Astrocyte (in vitro differentiated cells and primary cell): Measurements from ENCODE around the gene ADAT1. TPM values are rescaled to one million over a fixed set of nuclear protein-coding genes. Genes with fewer than 3 reads are reported as not detected.

Experiments used
- DNase-seq: peaks from one replicate; pipeline ENCODE4 v3.0.0-alpha.2; 2010; ENCODE audit warnings: low read depth
- FAIRE-seq: peaks from 2 replicates; lab custom pipeline; 2011; peaks lifted over from hg19 to GRCh38; lab: Jason Lieb, UNC
- H2AFZ ChIP-seq: 2 replicates; pipeline ENCODE4 v1.6.0; 2012; ENCODE audit warnings: low read depth, low read length, inconsistent platforms
- H3K27ac ChIP-seq: 2 replicates; pipeline ENCODE4 v1.5.1; 2011; ENCODE audit warnings: low read depth, low read length, inconsistent platforms
- H3K27me3 ChIP-seq: 2 replicates; pipeline ENCODE4 v1.6.0; 2011; ENCODE audit warnings: low read length, inconsistent platforms; ENCODE audit not compliant: insufficient read depth
- H3K36me3 ChIP-seq: 2 replicates; pipeline ENCODE4 v1.5.1; 2011; ENCODE audit warnings: low read length, inconsistent platforms; ENCODE audit not compliant: insufficient read depth
- H3K4me1 ChIP-seq: 2 replicates; pipeline ENCODE4 v1.5.1; 2011; ENCODE audit warnings: low read length, inconsistent platforms; ENCODE audit not compliant: insufficient read depth
- H3K4me2 ChIP-seq: 2 replicates; pipeline ENCODE4 v1.6.0; 2012; ENCODE audit warnings: low read length, inconsistent platforms
- H3K4me3 ChIP-seq: 2 replicates; pipeline ENCODE4 v1.5.1; 2011; ENCODE audit warnings: low read depth, mild to moderate bottlenecking, low read length, inconsistent platforms; ENCODE audit not compliant: insufficient read depth
- H3K79me2 ChIP-seq: 2 replicates; pipeline ENCODE4 v1.6.0; 2012; ENCODE audit warnings: mild to moderate bottlenecking, low read length, inconsistent platforms; ENCODE audit not compliant: insufficient read depth
- H3K9ac ChIP-seq: 2 replicates; pipeline ENCODE4 v1.6.0; 2012; ENCODE audit warnings: mild to moderate bottlenecking, low read length, inconsistent platforms
- H3K9me3 ChIP-seq: 2 replicates; pipeline ENCODE4 v1.5.1; 2012; ENCODE audit warnings: low read depth, mild to moderate bottlenecking, low read length, inconsistent platforms; ENCODE audit not compliant: insufficient read depth
- H4K20me1 ChIP-seq: 2 replicates; pipeline ENCODE4 v1.6.0; 2012; ENCODE audit warnings: low read length, inconsistent platforms; ENCODE audit not compliant: insufficient read depth
- H3K27ac Mint-ChIP-seq: one replicate; pipeline ENCODE4 v1.8.0; 2021; ENCODE audit warnings: mild to moderate bottlenecking, mixed read lengths; ENCODE audit not compliant: unreplicated experiment
- H3K27me3 Mint-ChIP-seq: one replicate; pipeline ENCODE4 v1.8.0; 2021; ENCODE audit warnings: low read depth, mixed read lengths; ENCODE audit not compliant: unreplicated experiment
- H3K36me3 Mint-ChIP-seq: one replicate; pipeline ENCODE4 v1.8.0; 2021; ENCODE audit warnings: low read depth, mixed read lengths; ENCODE audit not compliant: unreplicated experiment
- H3K4me1 Mint-ChIP-seq: one replicate; pipeline ENCODE4 v1.8.0; 2021; ENCODE audit warnings: low read depth, mixed read lengths; ENCODE audit not compliant: unreplicated experiment
- H3K4me3 Mint-ChIP-seq: one replicate; pipeline ENCODE4 v1.8.0; 2021; ENCODE audit warnings: mild to moderate bottlenecking, moderate library complexity, mixed read lengths; ENCODE audit not compliant: unreplicated experiment
- H3K9me3 Mint-ChIP-seq: one replicate; pipeline ENCODE4 v1.8.0; 2021; ENCODE audit warnings: mild to moderate bottlenecking, mixed read lengths; ENCODE audit not compliant: unreplicated experiment
- EZH2 ChIP-seq: IDR thresholded peaks from 2 replicates; pipeline ENCODE4 v1.6.1; 2012; ENCODE audit warnings: mild to moderate bottlenecking, low read length, inconsistent platforms; ENCODE audit not compliant: insufficient read depth
- total RNA-seq: library from RNA; stranded (reverse); gene quantifications from 2 replicates; pipeline ENCODE4 v1.2.1, GENCODE V29; 2021
- TF ChIP-seq, protein P1 (sequence below): IDR thresholded peaks from 2 replicates; pipeline ENCODE4 v1.5.1; 2011; ENCODE audit warnings: low read depth, mild to moderate bottlenecking, inconsistent platforms, low read length, moderate library complexity; ENCODE audit not compliant: insufficient read depth

Gene ADAT1
- total RNA-seq, 1 donor from 2014 or later, result 37.9 TPM

GRCh38 chr16:75590920-75591843 lies 31.9 kb downstream of the ADAT1 start:
- H3K9me3 Mint-ChIP-seq, result no peaks in the 10 kb centered on the region
- peak; percentile 93 for DNase-seq
- H3K27ac Mint-ChIP-seq, result peak overlapping the region; percentile 95
- H3K79me2 ChIP-seq, result no peaks in the 10 kb centered on the region
- no peaks in the 10 kb centered on the region for H3K9me3 ChIP-seq
- H2AFZ ChIP-seq, result no peak overlapping the region
- no peak overlapping the region for H3K4me3 ChIP-seq
- H4K20me1 ChIP-seq, result peaks cover 3% of the 10 kb centered on the region
- H3K4me2 ChIP-seq, result peak overlapping the region; percentile 47
- H3K4me1 ChIP-seq, result peaks cover 29% of the 10 kb centered on the region
- no peak for FAIRE-seq
- peaks cover 8% of the 10 kb centered on the region for H3K36me3 Mint-ChIP-seq
- H3K27me3 ChIP-seq, result no peaks in the 10 kb centered on the region
- peaks cover 26% of the 10 kb centered on the region for H3K4me1 Mint-ChIP-seq
- TF ChIP-seq EZH2, result no peak
- TF ChIP-seq, protein P1, sequence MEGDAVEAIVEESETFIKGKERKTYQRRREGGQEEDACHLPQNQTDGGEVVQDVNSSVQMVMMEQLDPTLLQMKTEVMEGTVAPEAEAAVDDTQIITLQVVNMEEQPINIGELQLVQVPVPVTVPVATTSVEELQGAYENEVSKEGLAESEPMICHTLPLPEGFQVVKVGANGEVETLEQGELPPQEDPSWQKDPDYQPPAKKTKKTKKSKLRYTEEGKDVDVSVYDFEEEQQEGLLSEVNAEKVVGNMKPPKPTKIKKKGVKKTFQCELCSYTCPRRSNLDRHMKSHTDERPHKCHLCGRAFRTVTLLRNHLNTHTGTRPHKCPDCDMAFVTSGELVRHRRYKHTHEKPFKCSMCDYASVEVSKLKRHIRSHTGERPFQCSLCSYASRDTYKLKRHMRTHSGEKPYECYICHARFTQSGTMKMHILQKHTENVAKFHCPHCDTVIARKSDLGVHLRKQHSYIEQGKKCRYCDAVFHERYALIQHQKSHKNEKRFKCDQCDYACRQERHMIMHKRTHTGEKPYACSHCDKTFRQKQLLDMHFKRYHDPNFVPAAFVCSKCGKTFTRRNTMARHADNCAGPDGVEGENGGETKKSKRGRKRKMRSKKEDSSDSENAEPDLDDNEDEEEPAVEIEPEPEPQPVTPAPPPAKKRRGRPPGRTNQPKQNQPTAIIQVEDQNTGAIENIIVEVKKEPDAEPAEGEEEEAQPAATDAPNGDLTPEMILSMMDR, result no peak
- peak overlapping the region; percentile 63 for H3K9ac ChIP-seq
- H3K36me3 ChIP-seq, result no peaks in the 10 kb centered on the region
- no peaks in the 10 kb centered on the region for H3K27me3 Mint-ChIP-seq
- H3K4me3 Mint-ChIP-seq, result no peak overlapping the region
- peak overlapping the region; percentile 63 for H3K27ac ChIP-seq

DNA sequence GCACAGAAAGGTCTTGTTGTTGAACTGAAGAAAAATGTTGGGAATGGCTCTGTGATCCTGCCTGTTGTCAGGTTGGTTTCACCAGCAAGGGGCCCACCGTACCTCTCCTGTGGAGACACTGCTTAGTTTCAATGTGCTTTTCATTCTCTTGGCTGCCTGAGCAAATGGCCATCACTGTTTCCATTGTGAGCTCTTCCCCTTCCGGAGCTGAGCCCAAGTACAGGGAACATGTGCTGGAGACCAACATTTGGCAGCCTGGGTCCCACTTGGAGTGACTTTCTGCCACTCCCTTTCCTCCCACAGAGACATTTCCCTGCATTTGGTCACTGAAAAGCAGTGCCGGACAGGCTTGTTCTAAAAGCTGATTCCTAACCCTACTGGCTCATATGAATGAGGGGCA lies 33.8 kb downstream of the ADAT1 start:
- Mint-ChIP-seq H3K9me3 (no peaks in the 10 kb centered on the region), H3K27me3 (no peaks in the 10 kb centered on the region), H3K4me1 (peaks cover 20% of the 10 kb centered on the region), H3K4me3 (no peak overlapping the region), H3K27ac (no peak overlapping the region), H3K36me3 (peaks cover 8% of the 10 kb centered on the region)
- Histone ChIP-seq H3K9ac (no peak overlapping the region), H4K20me1 (peaks cover 3% of the 10 kb centered on the region), H3K4me2 (no peak overlapping the region), H3K27ac (no peak overlapping the region), H3K79me2 (no peaks in the 10 kb centered on the region), H3K4me3 (no peak overlapping the region), H3K4me1 (peaks cover 21% of the 10 kb centered on the region), H3K9me3 (no peaks in the 10 kb centered on the region), H3K36me3 (no peaks in the 10 kb centered on the region), H2AFZ (no peak overlapping the region), H3K27me3 (no peaks in the 10 kb centered on the region)
- no peak for DNase-seq
- TF ChIP-seq EZH2, result no peak
- TF ChIP-seq, protein P1, result no peak
- FAIRE-seq, result no peak

GRCh38 chr16:75588716-75589115 lies 34.4 kb downstream of the ADAT1 start:
- Histone ChIP-seq H3K4me2 (no peak overlapping the region), H3K27me3 (no peaks in the 10 kb centered on the region), H3K36me3 (no peaks in the 10 kb centered on the region), H2AFZ (no peak overlapping the region), H3K27ac (no peak overlapping the region), H3K9ac (no peak overlapping the region), H4K20me1 (peaks cover under 1% of the 10 kb centered on the region), H3K4me3 (no peak overlapping the region), H3K4me1 (peaks cover 15% of the 10 kb centered on the region), H3K79me2 (no peaks in the 10 kb centered on the region), H3K9me3 (no peaks in the 10 kb centered on the region)
- DNase-seq (no peak), FAIRE-seq (no peak)
- H3K27ac Mint-ChIP-seq, result no peak overlapping the region
- H3K9me3 Mint-ChIP-seq, result no peaks in the 10 kb centered on the region
- TF ChIP-seq, protein P1, result no peak
- no peak for TF ChIP-seq EZH2
- H3K36me3 Mint-ChIP-seq, result peaks cover 8% of the 10 kb centered on the region
- no peak overlapping the region for H3K4me3 Mint-ChIP-seq
- no peaks in the 10 kb centered on the region for H3K27me3 Mint-ChIP-seq
- peaks cover 14% of the 10 kb centered on the region for H3K4me1 Mint-ChIP-seq
